AG10803 (cell line): ENCODE results near the gene NYAP1.
A peak's percentile ranks its signal among the peaks of the same experiment; 100 is the strongest.
"Not testable (repeated sequence)": the region's sequence is repeated elsewhere in the genome, so short reads cannot be mapped to it uniquely, and the experiment has no call there.

Experiments
- DNase-seq: peaks from one replicate; pipeline ENCODE4 v3.0.0; 2010; ENCODE audit warnings: low read depth
- H3K4me3 ChIP-seq: 2 replicates; pipeline ENCODE4 v1.5.1; 2011; ENCODE audit warnings: mild to moderate bottlenecking, low read length, control low read depth
- CTCF ChIP-seq: conservative IDR thresholded peaks from 2 replicates; pipeline ENCODE4 v1.5.1; 2011; ENCODE audit warnings: mild to moderate bottlenecking, low read length, control low read depth, inconsistent platforms

NYAP1 gene

GRCh38 chr7:100520138-100520537, 36.4 kb downstream of the NYAP1 start:
- H3K4me3 ChIP-seq: no peak overlapping the region
- DNase-seq: no peak
- TF ChIP-seq CTCF: no peak

GRCh38 chr7:100521076-100521475, 37.3 kb downstream of the NYAP1 start:
- no peak overlapping the region for H3K4me3 ChIP-seq

GRCh38 chr7:100521909-100522593, 38.3 kb downstream of the NYAP1 start:
- not testable (repeated sequence) for DNase-seq, H3K4me3 ChIP-seq

More at GRCh38 chr7:100521076-100521475, 37.3 kb downstream of the NYAP1 start:
- no peak for DNase-seq
- TF ChIP-seq CTCF: no peak

GRCh38 chr7:100523192-100523591, 39.5 kb downstream of the NYAP1 start:
- not testable (repeated sequence) for H3K4me3 ChIP-seq, DNase-seq

GRCh38 chr7:100528108-100528866, 44.6 kb downstream of the NYAP1 start:
- DNase-seq, H3K4me3 ChIP-seq: not testable (repeated sequence)

GRCh38 chr7:100532165-100533022, 48.7 kb downstream of the NYAP1 start:
- no peak for TF ChIP-seq CTCF
- no peak overlapping the region for H3K4me3 ChIP-seq
- no peak for DNase-seq

GRCh38 chr7:100535982-100536381, 52.3 kb downstream of the NYAP1 start:
- H3K4me3 ChIP-seq, DNase-seq: not testable (repeated sequence)

- not testable (repeated sequence) for H3K4me3 ChIP-seq, DNase-seq
These were observed 53.0 kb downstream of the NYAP1 start for GRCh38 chr7:100536695-100537094.

GRCh38 chr7:100538348-100538653, 54.6 kb downstream of the NYAP1 start:
- no peak for TF ChIP-seq CTCF
- peak overlapping the region; percentile 56 for H3K4me3 ChIP-seq
- no peak for DNase-seq
